T-helper 2 cell treated with Interferon-gamma antibody and Interleukin-4, amounts not matched to agents 5 μg/mL and 100 μg/mL, for 36 hours (primary cell): Measurements from ENCODE around the gene RFLNA.

Experiments
- DNase-seq: peaks from one replicate; pipeline ENCODE4 v3.0.0; 2021; ENCODE audit warnings: low spot score
- H3K27ac Mint-ChIP-seq: one replicate; pipeline ENCODE4 v1.8.0; 2021; ENCODE audit warnings: mild to moderate bottlenecking, mixed read lengths
- H3K27me3 Mint-ChIP-seq: one replicate; pipeline ENCODE4 v1.8.0; 2021; ENCODE audit warnings: low read depth, mixed read lengths
- H3K36me3 Mint-ChIP-seq: one replicate; pipeline ENCODE4 v1.8.0; 2021; ENCODE audit warnings: low read depth, mixed read lengths
- H3K4me1 Mint-ChIP-seq: one replicate; pipeline ENCODE4 v1.8.0; 2021; ENCODE audit warnings: low read depth, mixed read lengths
- H3K4me3 Mint-ChIP-seq: one replicate; pipeline ENCODE4 v1.8.0; 2022; ENCODE audit warnings: mild to moderate bottlenecking, moderate library complexity, mixed read lengths
- H3K9me3 Mint-ChIP-seq: one replicate; pipeline ENCODE4 v1.8.0; 2021; ENCODE audit warnings: mixed read lengths

Gene RFLNA

GRCh38 chr12:124303579-124304313 lies 8.9 kb downstream of the RFLNA start:
- H3K4me3 Mint-ChIP-seq, result no peak overlapping the region

GRCh38 chr12:124304314-124304790 lies 9.5 kb downstream of the RFLNA start:
- Mint-ChIP-seq H3K4me3 (no peak overlapping the region), H3K27me3 (peaks cover under 1% of the 10 kb centered on the region), H3K9me3 (no peaks in the 10 kb centered on the region), H3K36me3 (no peaks in the 10 kb centered on the region), H3K4me1 (no peaks in the 10 kb centered on the region), H3K27ac (no peak overlapping the region)
- no peak for DNase-seq

More at GRCh38 chr12:124303579-124304313, 8.9 kb downstream of the RFLNA start:
- DNase-seq, result no peak
- H3K27ac Mint-ChIP-seq, result no peak overlapping the region
- no peaks in the 10 kb centered on the region for H3K9me3 Mint-ChIP-seq
- no peaks in the 10 kb centered on the region for H3K36me3 Mint-ChIP-seq
- no peaks in the 10 kb centered on the region for H3K4me1 Mint-ChIP-seq
- H3K27me3 Mint-ChIP-seq, result peaks cover 2% of the 10 kb centered on the region

DNA sequence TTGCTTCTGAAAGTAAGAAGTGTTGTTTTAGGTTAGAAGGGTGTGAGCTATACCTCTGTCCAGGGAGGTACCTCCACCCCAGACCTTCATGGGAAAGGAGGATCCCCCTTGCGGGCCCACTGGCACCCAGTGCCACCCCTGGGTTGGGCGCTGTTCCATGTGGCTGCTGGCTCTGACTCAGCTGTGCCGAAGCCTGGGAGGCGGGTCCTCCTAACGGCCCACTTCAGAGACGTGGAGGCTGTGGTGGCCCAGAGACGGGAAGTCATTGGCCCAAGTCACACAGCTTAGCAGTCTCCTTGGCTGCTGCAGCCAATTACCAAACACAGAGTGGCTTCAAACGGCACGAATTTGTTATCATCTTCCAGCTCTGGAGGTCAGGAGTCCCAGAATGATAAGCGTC lies 10.2 kb downstream of the RFLNA start:
- no peak for DNase-seq
- Mint-ChIP-seq H3K9me3 (no peaks in the 10 kb centered on the region), H3K4me1 (no peaks in the 10 kb centered on the region), H3K27me3 (no peaks in the 10 kb centered on the region), H3K4me3 (no peak overlapping the region), H3K36me3 (no peaks in the 10 kb centered on the region), H3K27ac (no peak overlapping the region)

DNA sequence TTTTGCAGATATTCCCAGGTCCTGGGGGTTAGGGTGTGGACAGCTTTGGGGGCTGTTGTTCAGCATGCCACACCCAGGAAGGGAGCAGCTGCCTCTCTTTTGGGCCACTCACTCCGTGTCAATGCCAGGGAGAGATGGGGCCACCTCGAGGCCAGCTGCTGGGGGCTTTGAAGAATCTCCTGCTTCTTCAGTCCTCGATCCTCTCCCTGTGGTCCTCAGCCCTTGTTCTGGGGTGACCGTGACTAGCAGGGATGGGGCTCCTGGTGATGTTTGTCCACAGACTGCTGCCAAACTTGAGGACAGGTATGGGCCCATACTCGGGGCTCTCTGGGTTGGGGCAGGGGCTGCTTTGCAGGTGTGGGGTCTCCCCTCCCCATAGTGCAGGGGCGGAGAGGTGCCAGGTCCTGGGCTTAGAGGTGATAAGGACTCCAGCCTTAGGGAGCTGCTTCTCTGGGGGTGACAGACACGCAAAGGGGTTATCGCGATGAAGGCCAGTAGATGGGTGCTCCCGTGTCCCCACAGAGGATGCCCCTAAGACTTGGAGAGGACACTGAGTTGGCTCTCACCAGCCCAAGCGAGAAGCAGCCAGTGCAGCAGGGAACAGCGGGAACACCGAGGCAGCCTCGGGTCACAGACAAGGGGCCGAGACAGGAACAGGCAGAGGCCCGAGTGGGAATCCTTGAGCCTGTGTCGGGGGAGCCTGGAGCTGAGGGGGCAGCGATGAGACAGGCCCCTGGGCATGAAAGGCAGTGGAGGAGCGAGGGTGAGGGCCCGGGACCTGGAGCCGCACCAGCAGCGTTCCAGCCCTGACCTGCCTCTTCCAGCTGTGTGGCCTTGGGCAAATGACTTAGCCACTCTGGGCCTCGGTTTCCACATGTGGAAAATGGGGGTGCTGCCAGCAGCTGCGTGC lies 11.1 kb downstream of the RFLNA start:
- DNase-seq, result no peak
- no peak overlapping the region for H3K27ac Mint-ChIP-seq
- H3K36me3 Mint-ChIP-seq, result no peaks in the 10 kb centered on the region
- no peaks in the 10 kb centered on the region for H3K27me3 Mint-ChIP-seq
- no peaks in the 10 kb centered on the region for H3K4me1 Mint-ChIP-seq
- no peak overlapping the region for H3K4me3 Mint-ChIP-seq
- no peaks in the 10 kb centered on the region for H3K9me3 Mint-ChIP-seq

DNA sequence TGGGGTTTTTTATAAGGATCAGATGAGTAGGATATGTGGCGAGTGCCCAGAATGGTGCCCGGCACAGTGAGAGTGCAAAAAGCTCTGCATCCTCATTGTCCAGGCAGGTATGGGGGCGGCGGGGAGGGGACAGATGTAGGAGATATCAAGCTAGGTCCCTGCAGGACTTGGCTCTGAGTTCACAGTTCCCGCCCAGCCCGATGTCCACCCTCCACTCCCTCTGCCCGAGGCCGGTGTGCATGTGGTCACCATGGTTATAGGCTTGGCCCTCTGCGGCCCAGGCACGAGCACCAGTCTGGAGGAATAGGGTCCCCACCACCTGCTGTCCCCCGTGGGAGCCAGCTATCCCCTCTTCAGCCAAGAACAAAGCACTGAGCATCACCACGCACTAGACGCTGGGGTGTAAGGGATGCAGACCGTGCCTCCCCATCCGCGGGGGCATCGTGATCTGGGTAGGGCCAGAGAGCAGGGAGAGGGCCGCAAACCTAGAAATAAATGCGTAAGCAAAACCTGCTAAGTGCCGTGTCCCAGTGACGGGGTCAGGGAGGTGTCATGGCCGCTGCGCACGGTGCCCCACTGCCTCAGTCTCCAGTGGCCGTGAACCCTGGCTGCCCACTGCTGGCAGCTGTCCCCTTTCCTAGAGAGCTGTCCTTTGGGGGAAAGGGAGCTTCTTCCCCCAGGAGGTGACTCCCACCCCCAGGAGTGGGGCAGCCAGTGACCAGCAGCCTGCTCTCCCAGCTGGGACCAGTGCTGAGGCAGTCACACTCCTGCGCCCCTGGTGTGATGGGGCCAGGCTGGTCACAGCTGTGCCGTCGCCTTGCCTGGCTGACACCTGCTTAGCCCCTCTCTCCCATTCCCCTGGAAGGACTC lies 12.0 kb downstream of the RFLNA start:
- Mint-ChIP-seq H3K27ac (no peak overlapping the region), H3K27me3 (no peaks in the 10 kb centered on the region), H3K4me1 (no peaks in the 10 kb centered on the region), H3K4me3 (no peak overlapping the region), H3K36me3 (no peaks in the 10 kb centered on the region), H3K9me3 (no peaks in the 10 kb centered on the region)
- DNase-seq, result no peak

DNA sequence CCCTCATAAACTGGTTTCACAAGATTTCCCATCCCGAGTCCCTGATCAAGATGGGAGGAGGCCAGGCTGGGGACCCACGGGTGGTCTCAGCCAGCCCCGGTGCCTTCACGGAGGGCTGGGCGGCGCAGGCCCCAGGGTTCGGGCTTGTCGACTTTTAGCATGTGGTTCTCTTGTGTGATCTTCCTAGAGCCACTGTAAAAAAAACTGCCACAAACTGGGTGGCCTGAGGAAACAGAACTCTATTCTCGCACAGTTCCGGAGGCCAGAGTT lies 12.6 kb downstream of the RFLNA start:
- Mint-ChIP-seq H3K9me3 (no peaks in the 10 kb centered on the region), H3K27ac (no peak overlapping the region), H3K4me1 (no peaks in the 10 kb centered on the region), H3K36me3 (no peaks in the 10 kb centered on the region), H3K4me3 (no peak overlapping the region), H3K27me3 (no peaks in the 10 kb centered on the region)
- DNase-seq, result no peak

GRCh38 chr12:124308741-124309140 lies 13.8 kb downstream of the RFLNA start:
- Mint-ChIP-seq H3K27me3 (no peaks in the 10 kb centered on the region), H3K36me3 (no peaks in the 10 kb centered on the region), H3K9me3 (no peaks in the 10 kb centered on the region), H3K4me3 (no peak overlapping the region), H3K4me1 (no peaks in the 10 kb centered on the region), H3K27ac (no peak overlapping the region)
- DNase-seq, result no peak

- Mint-ChIP-seq H3K36me3 (no peaks in the 10 kb centered on the region), H3K4me3 (no peak overlapping the region), H3K9me3 (no peaks in the 10 kb centered on the region), H3K4me1 (no peaks in the 10 kb centered on the region), H3K27me3 (no peaks in the 10 kb centered on the region), H3K27ac (no peak overlapping the region)
- no peak for DNase-seq
Measured at GRCh38 chr12:124309231-124309630, 14.3 kb downstream of the RFLNA start.

DNA sequence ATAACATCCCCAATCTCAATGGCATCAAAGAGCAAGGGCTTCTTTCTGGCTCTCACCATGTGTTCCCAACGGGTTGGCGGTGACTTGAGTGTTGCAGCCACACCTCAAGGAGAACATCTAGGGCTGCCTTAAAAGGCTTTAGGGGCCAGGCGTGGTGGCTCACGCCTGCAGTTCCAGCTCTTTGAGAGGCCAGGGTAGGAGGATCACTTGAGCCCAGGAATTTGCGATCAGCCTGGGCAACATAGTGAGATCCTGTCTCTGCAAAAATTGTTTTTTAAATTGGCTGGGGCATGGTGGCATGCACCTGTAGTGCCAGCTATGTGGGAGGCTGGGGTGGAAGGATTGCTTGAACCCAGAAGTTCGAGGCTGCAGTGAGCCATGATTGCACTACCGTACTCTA lies 14.9 kb downstream of the RFLNA start:
- Mint-ChIP-seq H3K27me3 (no peaks in the 10 kb centered on the region), H3K36me3 (no peaks in the 10 kb centered on the region), H3K9me3 (no peaks in the 10 kb centered on the region), H3K27ac (no peak overlapping the region), H3K4me1 (no peaks in the 10 kb centered on the region), H3K4me3 (no peak overlapping the region)
- DNase-seq, result no peak

DNA sequence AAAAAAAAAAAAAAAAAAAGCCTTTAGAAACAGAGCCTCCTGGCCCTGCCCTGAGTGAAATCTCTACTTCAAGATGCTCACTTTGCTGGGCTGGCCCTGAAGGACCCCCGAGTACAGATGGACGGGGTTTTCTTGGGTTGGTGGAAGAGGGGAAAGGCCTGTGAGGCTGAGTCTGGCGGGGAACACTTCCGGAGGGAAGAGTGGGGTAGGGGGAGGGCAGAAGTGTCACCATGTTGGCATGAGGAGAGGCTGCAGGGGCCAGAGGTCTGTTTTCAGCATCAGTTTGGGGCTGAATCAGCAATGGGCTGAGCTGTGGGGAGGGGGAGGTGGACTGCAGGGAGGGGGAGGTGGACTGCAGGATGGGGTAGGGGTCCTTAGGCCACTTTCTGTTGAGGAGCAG lies 15.3 kb downstream of the RFLNA start:
- Mint-ChIP-seq H3K4me1 (no peaks in the 10 kb centered on the region), H3K36me3 (no peaks in the 10 kb centered on the region), H3K4me3 (no peak overlapping the region), H3K27me3 (no peaks in the 10 kb centered on the region), H3K9me3 (no peaks in the 10 kb centered on the region), H3K27ac (no peak overlapping the region)
- no peak for DNase-seq

GRCh38 chr12:124310785-124311184 lies 15.9 kb downstream of the RFLNA start:
- H3K36me3 Mint-ChIP-seq, result no peaks in the 10 kb centered on the region

GRCh38 chr12:124311292-124312109 lies 16.6 kb downstream of the RFLNA start:
- no peak for DNase-seq
- H3K27me3 Mint-ChIP-seq, result no peaks in the 10 kb centered on the region
- H3K4me3 Mint-ChIP-seq, result no peak overlapping the region
- H3K9me3 Mint-ChIP-seq, result no peaks in the 10 kb centered on the region
- H3K4me1 Mint-ChIP-seq, result no peaks in the 10 kb centered on the region
- H3K36me3 Mint-ChIP-seq, result no peaks in the 10 kb centered on the region
- H3K27ac Mint-ChIP-seq, result no peak overlapping the region

More at GRCh38 chr12:124310785-124311184, 15.9 kb downstream of the RFLNA start:
- Mint-ChIP-seq H3K9me3 (no peaks in the 10 kb centered on the region), H3K27me3 (no peaks in the 10 kb centered on the region), H3K27ac (no peak overlapping the region), H3K4me1 (no peaks in the 10 kb centered on the region), H3K4me3 (no peak overlapping the region)
- no peak for DNase-seq

DNA sequence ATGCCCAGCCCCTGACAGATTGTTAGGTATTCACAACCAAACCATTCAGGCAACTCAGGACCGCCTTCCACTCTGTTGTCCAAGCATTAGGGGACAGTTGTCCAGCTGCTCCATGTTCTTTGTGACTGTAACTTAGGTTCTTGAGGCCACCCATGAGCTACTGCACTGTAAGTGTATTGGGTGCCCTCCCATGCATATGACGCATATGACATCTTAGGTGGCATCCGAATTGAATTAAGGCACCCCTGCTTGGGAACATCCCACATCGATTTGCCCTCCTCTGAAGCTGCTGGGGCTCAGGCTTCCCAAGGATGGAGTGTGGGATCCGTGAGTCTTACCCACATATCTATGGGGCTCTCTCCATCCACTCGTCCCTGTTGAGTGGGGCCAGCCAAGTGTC lies 17.7 kb downstream of the RFLNA start:
- Mint-ChIP-seq H3K27me3 (no peaks in the 10 kb centered on the region), H3K4me1 (no peaks in the 10 kb centered on the region), H3K36me3 (no peaks in the 10 kb centered on the region), H3K27ac (no peak overlapping the region), H3K9me3 (no peaks in the 10 kb centered on the region), H3K4me3 (no peak overlapping the region)
- DNase-seq, result no peak
